AG04450 (cell line): Measurements from ENCODE around the gene EXOC4. TPM values are rescaled to one million over a fixed set of nuclear protein-coding genes. Genes with fewer than 3 reads are reported as not detected.

ENCODE experiments used
- CTCF ChIA-PET: fragments of 300-600, 350-600 bp; formaldehyde crosslinking; extraction: SDS; loops from one replicate; lab custom pipeline; 2022; ENCODE audit warnings: antibody characterized with exemption, inconsistent platforms; lab: Charles Lee
- POLR2A ChIA-PET: fragments of 350-600 bp; formaldehyde crosslinking; extraction: SDS; loops from one replicate; lab custom pipeline; 2021; ENCODE audit warnings: antibody characterized with exemption, inconsistent platforms; lab: Yijun Ruan, JAX
- DNase-seq: peaks from one replicate; pipeline ENCODE4 v3.0.0-alpha.2; 2011; ENCODE audit warnings: low read depth, low spot score
- H3K27ac ChIP-seq: one replicate; pipeline ENCODE4 v1.5.1; 2012; ENCODE audit warnings: low read depth, low read length, control low read depth
- H3K27me3 ChIP-seq: one replicate; pipeline ENCODE4 v1.6.0; 2012; ENCODE audit warnings: low read length; ENCODE audit not compliant: control insufficient read depth, insufficient read depth
- H3K4me3 ChIP-seq: 2 replicates; pipeline ENCODE4 v1.5.1; 2011; ENCODE audit warnings: mild to moderate bottlenecking, low read depth, low read length, control low read depth
- H3K9me3 ChIP-seq: 2 replicates; pipeline ENCODE4 v1.5.1; 2012; ENCODE audit warnings: low read length; ENCODE audit not compliant: control insufficient read depth, insufficient read depth
- CTCF ChIP-seq: IDR thresholded peaks from 2 replicates; pipeline ENCODE4 v1.5.1; 2011; ENCODE audit warnings: low read depth, low read length, control low read depth, inconsistent platforms
- polyA plus RNA-seq: library from polyadenylated mRNA; depleted of rRNA; stranded (reverse); fragments of >200 nt; gene quantifications from 2 replicates; pipeline ENCODE4 v1.2.3, GENCODE V29; 2011

Gene EXOC4
- polyA plus RNA-seq, 1 experiment, result 73.5 TPM

DNA sequence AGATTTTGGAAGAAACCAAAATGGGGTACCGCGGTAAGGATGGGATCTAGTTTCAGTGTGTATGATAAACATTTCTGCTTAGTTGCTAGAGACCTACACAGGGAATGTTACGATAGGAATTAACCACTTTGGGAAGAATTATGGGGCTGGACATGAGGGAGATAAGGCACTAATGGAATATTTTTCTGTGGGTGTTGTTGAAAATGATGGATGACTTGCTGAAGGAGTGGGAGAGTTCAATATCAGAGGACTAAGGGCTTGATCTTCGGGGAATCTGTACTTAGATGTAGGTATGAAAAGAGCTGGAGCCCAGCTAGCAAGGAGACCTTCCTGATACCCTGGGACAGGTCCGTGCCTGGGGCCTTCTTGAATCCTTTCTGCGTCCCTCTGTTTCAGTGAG is 303.7 kb downstream of the EXOC4 start:
- no peaks in the 10 kb centered on the region for H3K27me3 ChIP-seq
- H3K27ac ChIP-seq, result no peak overlapping the region
- no peaks in the 10 kb centered on the region for H3K9me3 ChIP-seq
- no peak for DNase-seq
- ChIA-PET CTCF (no interaction called here), POLR2A (no interaction called here)
- no peak overlapping the region for H3K4me3 ChIP-seq
- no peak for TF ChIP-seq CTCF

DNA sequence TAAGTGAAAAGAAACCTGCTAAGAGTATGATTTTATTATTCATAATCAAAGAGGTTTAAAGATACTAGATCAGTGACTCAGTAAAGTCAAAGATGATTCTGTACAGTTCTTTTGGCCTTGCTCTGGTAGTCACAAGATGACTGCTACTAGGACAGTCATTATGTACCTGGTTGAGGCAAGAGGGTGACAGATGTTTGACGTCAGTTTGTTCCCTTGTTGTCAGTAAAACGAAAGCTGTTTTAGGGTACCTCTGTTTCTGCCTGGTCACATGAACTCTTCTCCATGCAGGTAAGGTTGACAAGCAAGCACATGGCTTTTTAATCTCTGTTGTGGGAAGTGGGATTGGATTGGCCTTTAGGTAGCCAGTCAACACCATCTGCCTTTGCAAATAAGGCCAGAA is 308.0 kb downstream of the EXOC4 start:
- ChIA-PET POLR2A (interaction anchor here (0.6 kb wide), 1 partner anchor 294 kb away, joined by 3 read pairs; no protein-coding TSS in a partner anchor), CTCF (interaction anchor here (1.7 kb wide), 1 partner anchor 294 kb away, joined by 5 read pairs; no protein-coding TSS in a partner anchor)
- DNase-seq, result no peak
- Histone ChIP-seq H3K27ac (no peak overlapping the region), H3K27me3 (no peaks in the 10 kb centered on the region), H3K4me3 (no peak overlapping the region), H3K9me3 (no peaks in the 10 kb centered on the region)
- TF ChIP-seq CTCF, result no peak

DNA sequence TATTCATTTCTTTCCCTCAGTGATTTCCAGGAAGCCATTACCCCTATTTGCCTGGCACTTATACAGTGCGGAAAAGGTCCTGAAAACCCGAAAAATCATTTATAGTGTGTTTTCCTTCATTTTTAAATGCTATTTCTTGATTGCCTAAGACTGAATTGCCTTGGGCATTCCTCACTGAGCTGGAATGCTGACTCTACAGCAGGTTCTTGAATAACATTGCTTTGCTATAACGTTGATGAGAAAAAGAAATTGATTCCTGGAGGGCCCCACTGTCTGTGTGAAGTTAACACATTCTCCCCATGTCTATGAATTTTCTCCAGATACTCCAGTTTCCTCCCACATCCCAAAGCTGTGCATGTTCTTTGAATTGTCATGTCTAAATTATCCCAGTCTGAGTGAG is 308.5 kb downstream of the EXOC4 start:
- POLR2A ChIA-PET, result interaction anchor here (0.6 kb wide), 1 partner anchor 293 kb away, joined by 3 read pairs; no protein-coding TSS in a partner anchor
- Histone ChIP-seq H3K9me3 (no peaks in the 10 kb centered on the region), H3K4me3 (no peak overlapping the region), H3K27me3 (no peaks in the 10 kb centered on the region), H3K27ac (no peak overlapping the region)
- no peak for TF ChIP-seq CTCF
- CTCF ChIA-PET, result interaction anchor here (1.7 kb wide), 1 partner anchor 293 kb away, joined by 5 read pairs; no protein-coding TSS in a partner anchor
- no peak for DNase-seq

DNA sequence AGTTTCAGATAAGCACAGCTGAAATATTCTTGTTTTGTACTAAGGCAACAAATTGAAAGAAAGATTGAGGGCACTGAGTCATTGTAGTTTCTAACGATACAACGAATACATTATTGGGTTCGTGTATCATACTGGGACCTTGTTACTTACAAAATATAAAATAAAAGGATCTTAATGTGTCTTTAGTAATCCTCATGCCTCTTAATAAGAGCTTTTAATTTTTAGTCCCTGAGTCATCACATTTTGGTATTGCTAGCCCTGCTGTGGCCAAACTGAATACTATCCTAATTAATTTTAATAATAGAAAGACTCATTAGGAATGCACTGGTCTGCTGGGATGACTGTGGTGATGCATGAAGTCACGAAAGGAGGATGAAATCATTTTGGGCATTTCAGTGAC is 309.7 kb downstream of the EXOC4 start:
- TF ChIP-seq CTCF, result no peak
- Histone ChIP-seq H3K9me3 (no peaks in the 10 kb centered on the region), H3K27ac (no peak overlapping the region), H3K27me3 (no peaks in the 10 kb centered on the region), H3K4me3 (no peak overlapping the region)
- ChIA-PET CTCF (interaction anchor here (0.6 to 1.7 kb wide), 2 partner anchors 84 to 292 kb away, joined by 4 to 5 read pairs; no protein-coding TSS in a partner anchor), POLR2A (no interaction called here)
- no peak for DNase-seq

DNA sequence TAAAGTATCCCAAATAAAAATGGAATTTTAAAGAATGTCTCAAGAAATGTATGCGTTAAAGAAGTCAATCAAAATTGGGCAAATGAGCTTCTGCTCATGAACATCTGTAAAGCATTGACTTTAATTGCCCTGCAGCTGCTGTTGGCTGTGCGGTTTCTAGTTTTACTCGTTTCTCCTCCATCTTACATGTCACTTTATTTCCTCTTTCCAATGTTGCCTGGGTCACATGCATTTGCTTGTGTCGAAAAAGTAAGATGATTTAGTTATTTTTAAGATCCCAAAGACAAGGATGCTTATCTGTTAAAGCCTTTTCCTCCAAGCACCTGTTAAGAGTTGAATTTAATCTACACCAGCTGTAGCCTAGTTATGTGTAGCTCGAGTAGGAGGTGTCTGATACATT is 310.4 kb downstream of the EXOC4 start:
- H3K27me3 ChIP-seq, result no peaks in the 10 kb centered on the region
- no peak overlapping the region for H3K4me3 ChIP-seq
- H3K9me3 ChIP-seq, result no peaks in the 10 kb centered on the region
- DNase-seq, result no peak
- ChIA-PET CTCF (no interaction called here), POLR2A (no interaction called here)
- TF ChIP-seq CTCF, result no peak
- no peak overlapping the region for H3K27ac ChIP-seq
